HS-5 (cell line): ENCODE results near the gene SLC9A3.
"Not testable (repeated sequence)": the region's sequence is repeated elsewhere in the genome, so short reads cannot be mapped to it uniquely, and the experiment has no call there.

Source experiments
- DNase-seq: peaks from one replicate; pipeline ENCODE4 v3.0.0-alpha.2; 2012; ENCODE audit warnings: low read depth

SLC9A3 gene

GRCh38 chr5:525916-526315, 1.7 kb upstream of the SLC9A3 start:
- DNase-seq: no peak

GRCh38 chr5:524973-525761, 918 bp upstream of the SLC9A3 start:
- no peak for DNase-seq

- DNase-seq: no peak
Measured at GRCh38 chr5:523441-524222, 617 bp downstream of the SLC9A3 start.

- no peak for DNase-seq
Measured at GRCh38 chr5:522899-523440, 1.3 kb downstream of the SLC9A3 start.

GRCh38 chr5:522116-522515, 2.1 kb downstream of the SLC9A3 start:
- no peak for DNase-seq

GRCh38 chr5:521680-522079, 2.6 kb downstream of the SLC9A3 start:
- DNase-seq: no peak

GRCh38 chr5:520850-521226, 3.4 kb downstream of the SLC9A3 start:
- DNase-seq: no peak

- DNase-seq: no peak
Measured at GRCh38 chr5:520196-520849, 3.9 kb downstream of the SLC9A3 start.

GRCh38 chr5:518721-519120, 5.5 kb downstream of the SLC9A3 start:
- no peak for DNase-seq

- no peak for DNase-seq
Measured at GRCh38 chr5:517535-518100, 6.6 kb downstream of the SLC9A3 start.

GRCh38 chr5:516980-517379, 7.3 kb downstream of the SLC9A3 start:
- DNase-seq: no peak

GRCh38 chr5:516338-516925, 7.8 kb downstream of the SLC9A3 start:
- no peak for DNase-seq

- DNase-seq: no peak
Measured at GRCh38 chr5:515273-515836, 8.9 kb downstream of the SLC9A3 start.

- DNase-seq: no peak
Measured at GRCh38 chr5:514673-515072, 9.6 kb downstream of the SLC9A3 start.

GRCh38 chr5:514101-514485, 10.2 kb downstream of the SLC9A3 start:
- no peak for DNase-seq

- DNase-seq: no peak
Measured at GRCh38 chr5:513216-514100, 10.8 kb downstream of the SLC9A3 start.

GRCh38 chr5:511476-511875, 12.8 kb downstream of the SLC9A3 start:
- DNase-seq: no peak

- DNase-seq: no peak
Measured at GRCh38 chr5:510521-510920, 13.7 kb downstream of the SLC9A3 start.

GRCh38 chr5:509611-510185, 14.6 kb downstream of the SLC9A3 start:
- no peak for DNase-seq

- DNase-seq: not testable (repeated sequence)
Measured at GRCh38 chr5:507986-508575, 16.2 kb downstream of the SLC9A3 start.
